HG03025 (cell line): ENCODE measurements around the gene ENSA.
"Not testable (repeated sequence)": the region's sequence is repeated elsewhere in the genome, so short reads cannot be mapped to it uniquely, and the experiment has no call there.

Experiments used
- ATAC-seq: cut with Tn5 transposase; IDR thresholded peaks from one replicate; pipeline ENCODE4 v1.9.1; 2021; ENCODE audit warnings: mild to moderate bottlenecking, moderate library complexity; ENCODE audit not compliant: unreplicated experiment, low FRiP score

The ENSA gene

GRCh38 chr1:150582371-150582770 lies 47.0 kb downstream of the ENSA start:
- no peak for ATAC-seq

- ATAC-seq: not testable (repeated sequence)
These were observed 47.5 kb downstream of the ENSA start for GRCh38 chr1:150581962-150582361.

GRCh38 chr1:150581437-150581836 lies 48.0 kb downstream of the ENSA start:
- ATAC-seq: not testable (repeated sequence)

- not testable (repeated sequence) for ATAC-seq
These were observed 48.4 kb downstream of the ENSA start for GRCh38 chr1:150580966-150581365.

GRCh38 chr1:150579945-150580642 lies 49.3 kb downstream of the ENSA start:
- ATAC-seq: no peak

GRCh38 chr1:150579110-150579944 lies 50.1 kb downstream of the ENSA start, which contains the start of gene MCL1:
TSS of gene MCL1 (minus strand) at chr1:150579610. CDS start at chr1:150579530, 80 bp downstream.
- peak; percentile 70 for ATAC-seq

GRCh38 chr1:150578272-150579109 lies 50.9 kb downstream of the ENSA start:
- ATAC-seq: no peak

GRCh38 chr1:150577557-150578271 lies 51.7 kb downstream of the ENSA start:
- no peak for ATAC-seq

- no peak for ATAC-seq
These were observed 52.4 kb downstream of the ENSA start for GRCh38 chr1:150576794-150577556.

- ATAC-seq: no peak
These were observed 53.1 kb downstream of the ENSA start for GRCh38 chr1:150576367-150576711.

- ATAC-seq: no peak
These were observed 53.7 kb downstream of the ENSA start for GRCh38 chr1:150575518-150576366.

- ATAC-seq: no peak
These were observed 54.3 kb downstream of the ENSA start for GRCh38 chr1:150575072-150575489.

- ATAC-seq: no peak
These were observed 54.9 kb downstream of the ENSA start for GRCh38 chr1:150574260-150575071.

GRCh38 chr1:150573648-150574071 lies 55.8 kb downstream of the ENSA start:
- not testable (repeated sequence) for ATAC-seq

GRCh38 chr1:150572918-150573647 lies 56.3 kb downstream of the ENSA start:
- ATAC-seq: no peak
